Measurements from ENCODE around the gene CLOCK.

DNA sequence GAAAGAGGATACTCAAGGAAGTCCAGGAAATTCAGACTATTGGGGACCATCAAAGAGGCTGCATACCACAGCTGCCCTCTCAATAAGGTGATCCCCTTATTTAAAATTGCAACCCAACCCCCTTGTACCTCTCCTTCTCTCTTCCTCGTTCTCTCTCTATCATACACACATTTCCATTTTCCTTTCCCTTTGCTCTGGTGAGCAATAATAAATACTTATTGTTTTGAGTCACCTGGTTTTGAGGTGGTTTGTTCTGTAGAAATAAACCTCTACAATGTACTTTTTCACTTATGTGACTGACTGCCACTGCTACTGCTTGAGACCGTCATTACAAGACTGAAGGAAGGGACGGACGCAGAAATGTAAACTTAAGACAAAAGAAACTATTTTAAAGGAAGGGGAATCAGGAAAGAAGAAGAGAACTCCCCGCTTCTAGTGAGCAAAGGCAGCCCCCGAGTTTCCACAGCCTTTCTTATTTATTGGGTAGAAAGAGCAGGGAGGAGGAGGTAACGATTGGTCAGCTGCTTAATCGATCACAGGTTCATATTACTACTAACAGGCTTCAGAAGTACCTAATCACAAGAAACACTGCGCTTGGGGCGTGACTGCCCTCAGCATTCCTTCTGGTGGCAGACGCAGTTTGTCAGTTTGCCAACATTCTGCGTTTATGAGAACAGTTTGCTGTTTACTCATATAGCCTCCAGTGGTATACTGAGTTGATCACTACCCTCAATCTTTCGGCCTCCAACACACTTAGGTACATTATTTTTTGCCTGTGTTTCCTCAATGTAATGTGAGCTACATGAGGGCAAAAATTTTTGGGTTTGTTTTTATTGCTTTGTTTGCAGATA lies 167.9 kb downstream of the CLOCK start:
- TF ChIP-seq, protein P1, sequence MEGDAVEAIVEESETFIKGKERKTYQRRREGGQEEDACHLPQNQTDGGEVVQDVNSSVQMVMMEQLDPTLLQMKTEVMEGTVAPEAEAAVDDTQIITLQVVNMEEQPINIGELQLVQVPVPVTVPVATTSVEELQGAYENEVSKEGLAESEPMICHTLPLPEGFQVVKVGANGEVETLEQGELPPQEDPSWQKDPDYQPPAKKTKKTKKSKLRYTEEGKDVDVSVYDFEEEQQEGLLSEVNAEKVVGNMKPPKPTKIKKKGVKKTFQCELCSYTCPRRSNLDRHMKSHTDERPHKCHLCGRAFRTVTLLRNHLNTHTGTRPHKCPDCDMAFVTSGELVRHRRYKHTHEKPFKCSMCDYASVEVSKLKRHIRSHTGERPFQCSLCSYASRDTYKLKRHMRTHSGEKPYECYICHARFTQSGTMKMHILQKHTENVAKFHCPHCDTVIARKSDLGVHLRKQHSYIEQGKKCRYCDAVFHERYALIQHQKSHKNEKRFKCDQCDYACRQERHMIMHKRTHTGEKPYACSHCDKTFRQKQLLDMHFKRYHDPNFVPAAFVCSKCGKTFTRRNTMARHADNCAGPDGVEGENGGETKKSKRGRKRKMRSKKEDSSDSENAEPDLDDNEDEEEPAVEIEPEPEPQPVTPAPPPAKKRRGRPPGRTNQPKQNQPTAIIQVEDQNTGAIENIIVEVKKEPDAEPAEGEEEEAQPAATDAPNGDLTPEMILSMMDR (IDR thresholded peaks at IDR 0.05), result no peak
- TF ChIP-seq EZH2phosphoT487 (IDR thresholded peaks at IDR 0.05), result no peak

Measured in neural progenitor cell (in vitro differentiated cells).